K562 (cell line): ENCODE results near the gene PRM1. TPM values are rescaled to one million over a fixed set of nuclear protein-coding genes. Genes with fewer than 3 reads are reported as not detected.

Experiments used
- ATAC-seq: fragments of 200-7000 bp; cut with Tn5 transposase; 3 replicates; pipeline ENCODE4 v1.9.1; 2020; ENCODE audit warnings: moderate library complexity
- BruUV-seq: library from RNA; stranded (reverse); fragments of 400-500 nt; replicated peaks from 2 replicates; lab custom pipeline; 2021; lab: Mats Ljungman, UMichigan
- CTCF ChIA-PET: fragments of 300-600 bp; formaldehyde crosslinking; extraction: SDS; loops from one replicate; lab custom pipeline; 2021; ENCODE audit warnings: low intra/inter-chr PET ratio; lab: Yijun Ruan, JAX
- POLR2A ChIA-PET: fragments of 300-600, 350-650 bp; sonication (Branson Sonifier 250); formaldehyde crosslinking; extraction: SDS; loops from one replicate; lab custom pipeline; 2021; ENCODE audit warnings: antibody characterized with exemption, inconsistent platforms; lab: Yijun Ruan, JAX
- DNase-seq, 4 experiments: peaks; one replicate each; pipeline versions ENCODE4 v3.0.0 to v3.0.0-alpha.2; 2011 to 2018; ENCODE audit warnings: low spot score in 3 of 4, mixed read lengths in 3 of 4; ENCODE audit errors: extremely low read depth in 1 of 4
- FAIRE-seq: peaks from 2 replicates; lab custom pipeline; 2011; peaks lifted over from hg19 to GRCh38; lab: Jason Lieb, UNC
- H2AFZ ChIP-seq: 2 replicates; pipeline ENCODE4 v1.6.0; 2011; ENCODE audit warnings: low read depth, low read length, control low read depth, inconsistent platforms
- H3K27ac ChIP-seq: fragments of 200-600 bp; 3 replicates; pipeline ENCODE4 v1.8.0; 2011; ENCODE audit warnings: low read depth, mild to moderate bottlenecking, control low read depth, inconsistent platforms, low read length, moderate library complexity, mixed read lengths; ENCODE audit errors: extremely low read depth
- H3K27me3 ChIP-seq, 2 experiments: fragments of 300-600 bp in 1 of 2; 2 replicates in 1 of 2; 3 replicates in 1 of 2; pipeline versions ENCODE4 v1.6.0 to v1.8.0; 2011; ENCODE audit warnings: inconsistent platforms in 2 of 2, low read length in 2 of 2, mild to moderate bottlenecking in 1 of 2, mixed read lengths in 1 of 2, moderate library complexity in 1 of 2; ENCODE audit not compliant: control insufficient read depth in 2 of 2, insufficient read depth in 2 of 2
- H3K36me3 ChIP-seq: fragments of 300-600 bp; 3 replicates; pipeline ENCODE4 v1.8.0; 2011; ENCODE audit warnings: mild to moderate bottlenecking, low read length, inconsistent platforms; ENCODE audit not compliant: control insufficient read depth, insufficient read depth
- H3K4me1 ChIP-seq, 2 experiments: fragments of 200-600 bp in 1 of 2; replicated peaks in 1 of 2; 2 replicates in 1 of 2; 3 replicates in 1 of 2; pipeline versions ENCODE4 v1.5.1 to v1.8.0; 2011; ENCODE audit warnings: inconsistent platforms in 2 of 2, low read length in 2 of 2, mild to moderate bottlenecking in 1 of 2, mixed read lengths in 1 of 2, moderate library complexity in 1 of 2; ENCODE audit not compliant: control insufficient read depth in 2 of 2, insufficient read depth in 2 of 2
- H3K4me2 ChIP-seq: 2 replicates; pipeline ENCODE4 v1.6.1; 2011; ENCODE audit warnings: low read length, control low read depth, inconsistent platforms, mixed read lengths; ENCODE audit not compliant: insufficient read depth
- H3K4me3 ChIP-seq: fragments of 200-600 bp; sonication (generic), shearing (Covaris generic); 2 replicates; pipeline ENCODE4 v1.5.1; 2016; ENCODE audit warnings: control low read depth, inconsistent platforms
- H3K79me2 ChIP-seq: fragments of 200-600 bp; 3 replicates; pipeline ENCODE4 v1.8.0; 2011; ENCODE audit warnings: low read length, inconsistent platforms; ENCODE audit not compliant: control insufficient read depth, insufficient read depth
- H3K9ac ChIP-seq, 2 experiments: 2 replicates each; pipeline versions ENCODE4 v1.6.0 to v1.6.1; 2011; ENCODE audit warnings: low read depth in 2 of 2, low read length in 2 of 2, control low read depth in 1 of 2, inconsistent platforms in 1 of 2, mild to moderate bottlenecking in 1 of 2, mixed read lengths in 1 of 2; ENCODE audit not compliant: insufficient read depth in 1 of 2
- H3K9me1 ChIP-seq: one replicate; pipeline ENCODE4 v1.6.0; 2011; ENCODE audit warnings: inconsistent platforms, mild to moderate bottlenecking, low read length, moderate library complexity; ENCODE audit not compliant: control insufficient read depth, insufficient read depth
- H3K9me3 ChIP-seq: replicated peaks from 2 replicates; pipeline ENCODE4 v1.5.1; 2011; ENCODE audit warnings: low read depth, low read length, inconsistent platforms; ENCODE audit not compliant: control insufficient read depth, insufficient read depth
- H4K20me1 ChIP-seq: replicated peaks from 2 replicates; pipeline ENCODE4 v1.6.1; 2011; ENCODE audit warnings: low read length, inconsistent platforms, mixed read lengths; ENCODE audit not compliant: control insufficient read depth, insufficient read depth
- ATF7 ChIP-seq: fragments of 450-650 bp; IDR thresholded peaks from 2 replicates; pipeline ENCODE4 v1.7.1; 2014; ENCODE audit warnings: mild to moderate bottlenecking, moderate library complexity
- BCOR ChIP-seq: fragments of 450-650 bp; IDR thresholded peaks from 2 replicates; pipeline ENCODE4 v1.6.1; 2016
- EHMT2 ChIP-seq: fragments of 450-650 bp; IDR thresholded peaks from 2 replicates; pipeline ENCODE4 v1.6.1; 2018; ENCODE audit warnings: antibody characterized with exemption
- ESRRA ChIP-seq: fragments of 450-650 bp; IDR thresholded peaks from 2 replicates; pipeline ENCODE4 v1.6.1; 2014; ENCODE audit warnings: low read depth, mild to moderate bottlenecking, moderate library complexity, borderline replicate concordance
- HCFC1 ChIP-seq: IDR thresholded peaks from 2 replicates; pipeline ENCODE4 v1.6.1; 2012; ENCODE audit warnings: low read depth, low read length, improper control_type of control experiment
- RBM25 ChIP-seq: fragments of 200-400 bp; formaldehyde crosslinking; IDR thresholded peaks from 2 replicates; pipeline ENCODE4 v1.6.1; 2018; ENCODE audit warnings: low read length, low read depth, moderate library complexity; ENCODE audit not compliant: severe bottlenecking
- TEAD1 ChIP-seq, 2 experiments: fragments of 450-650 bp in 1 of 2; sonication (generic) in 1 of 2; formaldehyde crosslinking; IDR thresholded peaks; 2 replicates each; pipeline versions ENCODE4 v1.4.0 to v1.8.0; 2020 to 2022; ENCODE audit warnings: mild to moderate bottlenecking in 2 of 2, missing genetic modification reagents in 1 of 2
- XRCC3 ChIP-seq: fragments of 450-650 bp; IDR thresholded peaks from 2 replicates; pipeline ENCODE4 v1.6.1; 2017; ENCODE audit warnings: mild to moderate bottlenecking, moderate library complexity
- ZC3H8 ChIP-seq: fragments of 450-650 bp; IDR thresholded peaks from 2 replicates; pipeline ENCODE4 v1.6.1; 2017
- ZNF311 ChIP-seq: fragments of 250-450 bp; sonication (Bioruptor Pico); IDR thresholded peaks from 2 replicates; pipeline ENCODE4 v1.4.0; 2020; ENCODE audit warnings: mild to moderate bottlenecking, moderate library complexity
- ZNF655 ChIP-seq: fragments of 250-450 bp; sonication (Bioruptor Pico); IDR thresholded peaks from 2 replicates; pipeline ENCODE4 v1.5.0; 2021
- WGBS: fragments of 100-300 bp; shearing (Covaris generic); methylation state at CpG from one replicate; pipeline ENCODE4 v1.1.6; 2016; ENCODE audit warnings: low coverage, mixed read lengths; ENCODE audit not compliant: insufficient coverage; ENCODE audit errors: missing lambda C conversion rate; 5-methylcytosine and 5-hydroxymethylcytosine counted together
- in situ Hi-C: fragments of 300-500 bp; cut with MboI; formaldehyde crosslinking; loops from 4 replicates; pipeline ENCODE4 v1.15.0; 2018; ENCODE audit warnings: inconsistent platforms, mixed read lengths
- intact Hi-C: fragments of 100-400 bp; cut with micrococcal nuclease; formaldehyde crosslinking; loops from 2 replicates; pipeline ENCODE4 v1.14.2; 2022
- polyA plus RNA-seq, 8 experiments: library from polyadenylated mRNA; depleted of rRNA in 4 of 8; stranded (reverse) in 5 of 8; unstranded in 3 of 8; fragments of >200 nt; fragmentation: Nextera tagmentation in 2 of 8; fragmentation: Illumina TruSeq in 1 of 8; extraction: Ambion mirVana in 2 of 8; extraction: Trizol in 1 of 8; gene quantifications; 2 replicates each; pipeline versions ENCODE4 v1.2.1 to v1.2.3, GENCODE V29; 2011 to 2014; ENCODE audit warnings: inconsistent platforms in 1 of 8, missing spikeins in 1 of 8
- total RNA-seq, 7 experiments: library from RNA; depleted of rRNA in 6 of 7; stranded (reverse); fragments of >200 nt in 6 of 7; fragmentation: Illumina TruSeq in 2 of 7; extraction: Trizol in 2 of 7; gene quantifications; 2 replicates each; pipeline versions ENCODE4 v1.2.1 to v1.2.3, GENCODE V29; 2011 to 2021; ENCODE audit warnings: low replicate concordance in 1 of 7

The PRM1 gene
- total and polyA plus RNA-seq, 9 of the 15 experiments (the other 6 are each of a cell fraction or from before 2014, with no cell fraction given): not detected

GRCh38 chr16:11252482-11252931, 28.6 kb downstream of the PRM1 start:
- peak overlapping the region; percentile 35 for H3K4me2 ChIP-seq
- in situ Hi-C loops: no loop called here
- FAIRE-seq: no peak
- H2AFZ ChIP-seq: no peak overlapping the region
- CTCF ChIA-PET: interaction anchor here (0.5 kb wide), 1 partner anchor 294 kb away, joined by 3 read pairs; no protein-coding TSS in a partner anchor
- no peak overlapping the region for H3K27ac ChIP-seq
- peaks cover 33% of the 10 kb centered on the region for H3K79me2 ChIP-seq
- DNase-seq: no peak
- BruUV-seq: no TSS peak
- H3K4me1 ChIP-seq: peaks cover 37 to 52% of the 10 kb centered on the region in 2 experiments; a peak in 4 of 5 replicates
- TF ChIP-seq ZNF655 (CRISPR knock-in tag): no peak
- peak; percentile 18; the same call in 1 of the 2 replicates for TF ChIP-seq BCOR
- no peak for TF ChIP-seq ZC3H8
- no peak for TF ChIP-seq ATF7
- no peak for TF ChIP-seq EHMT2
- TF ChIP-seq ZNF311 (CRISPR knock-in tag): 0 out of 2 replicates have a peak, but pooled peaks have one; percentile 23
- no peak for TF ChIP-seq TEAD1 (CRISPR knock-in tag; IDR thresholded peaks at IDR 0.05)
- TF ChIP-seq XRCC3: no peak
- TF ChIP-seq HCFC1: no peak
- TF ChIP-seq ESRRA: no peak
- TF ChIP-seq RBM25: peak; percentile 62
- TF ChIP-seq, all 486 proteins: peak for 3
- POLR2A ChIA-PET: interaction anchor here (0.6 to 2.1 kb wide), 19 partner anchors 10 to 545 kb away, joined by 3 to 9 read pairs (median 4); no protein-coding TSS in a partner anchor
- H3K4me3 ChIP-seq: no peak overlapping the region
- H3K9me1 ChIP-seq: no peaks in the 10 kb centered on the region
- ATAC-seq: no peak
- intact Hi-C loops: loop anchor here (10.0 kb wide), 2 partner anchors 48 to 118 kb away; no protein-coding TSS in a partner anchor
- WGBS: 72% methylated on average over 8 of the region's 8 CpGs
- H3K27me3 ChIP-seq: no peaks in the 10 kb centered on the region
- H4K20me1 ChIP-seq: peaks cover 2% of the 10 kb centered on the region; the same call in 1 of the 2 replicates
- H3K9me3 ChIP-seq: no peaks in the 10 kb centered on the region
- H3K36me3 ChIP-seq: peaks cover 25% of the 10 kb centered on the region; the same call in 1 of the 3 replicates
- no peak overlapping the region; a peak in 1 of 4 replicates for H3K9ac ChIP-seq
